NCI-H774 (cell line): ENCODE data around the gene SHISA7.
"Not testable (repeated sequence)": the region's sequence is repeated elsewhere in the genome, so short reads cannot be mapped to it uniquely, and the experiment has no call there.

Experiments
- DNase-seq: peaks from one replicate; lab custom pipeline; 2025; lab: John Stamatoyannopoulos, UW

Gene SHISA7

GRCh38 chr19:55446060-55446459, 3.0 kb upstream of the SHISA7 start:
- no peak for DNase-seq

- DNase-seq, result no peak
Measured at GRCh38 chr19:55444646-55445045, 1.5 kb upstream of the SHISA7 start.

GRCh38 chr19:55443824-55444480, 852 bp upstream of the SHISA7 start:
- DNase-seq, result no peak

GRCh38 chr19:55442372-55442961, 633 bp downstream of the SHISA7 start:
- DNase-seq, result no peak

GRCh38 chr19:55441692-55442321, 1.3 kb downstream of the SHISA7 start:
- DNase-seq, result no peak

GRCh38 chr19:55441319-55441691, 1.8 kb downstream of the SHISA7 start:
- no peak for DNase-seq

- DNase-seq, result no peak
Measured at GRCh38 chr19:55440411-55441105, 2.5 kb downstream of the SHISA7 start.

- no peak for DNase-seq
Measured at GRCh38 chr19:55439052-55439451, 4.0 kb downstream of the SHISA7 start.

- no peak for DNase-seq
Measured at GRCh38 chr19:55437410-55437809, 5.7 kb downstream of the SHISA7 start.

- DNase-seq, result peak; percentile 43
Measured at GRCh38 chr19:55436847-55437246, 6.3 kb downstream of the SHISA7 start.

GRCh38 chr19:55435020-55435419, 8.1 kb downstream of the SHISA7 start:
- no peak for DNase-seq

- no peak for DNase-seq
Measured at GRCh38 chr19:55434356-55434919, 8.7 kb downstream of the SHISA7 start.

GRCh38 chr19:55433292-55433691, 9.8 kb downstream of the SHISA7 start:
- DNase-seq, result no peak

- DNase-seq, result no peak
Measured at GRCh38 chr19:55432241-55432959, 10.7 kb downstream of the SHISA7 start.

- DNase-seq, result no peak
Measured at GRCh38 chr19:55431183-55431582, 11.9 kb downstream of the SHISA7 start.

GRCh38 chr19:55426042-55426441, 17.1 kb downstream of the SHISA7 start:
- no peak for DNase-seq

- DNase-seq, result no peak
Measured at GRCh38 chr19:55424518-55424917, 18.6 kb downstream of the SHISA7 start.

GRCh38 chr19:55423225-55424005, 19.7 kb downstream of the SHISA7 start:
- no peak for DNase-seq

- not testable (repeated sequence) for DNase-seq
Measured at GRCh38 chr19:55421281-55421680, 21.8 kb downstream of the SHISA7 start.

GRCh38 chr19:55419624-55420236, 23.4 kb downstream of the SHISA7 start:
- DNase-seq, result no peak

- no peak for DNase-seq
Measured at GRCh38 chr19:55419103-55419502, 24.0 kb downstream of the SHISA7 start.
